ENCODE data around the gene CGREF1.
A peak's percentile ranks its signal among the peaks of the same experiment; 100 is the strongest.

CGREF1 gene

GRCh38 chr2:27097341-27097740, 21.6 kb downstream of the CGREF1 start:
- no peak for DNase-seq (ENCODE audit: insufficient read length, low spot score)
- TF ChIP-seq POLR2A (IDR thresholded peaks at IDR 0.05; ENCODE audit: low read depth, low read length) (no peak), POLR2AphosphoS5 (IDR thresholded peaks at IDR 0.05; ENCODE audit: low read depth, low read length) (no peak), POU2F2 (IDR thresholded peaks at IDR 0.05; ENCODE audit: low read depth, low read length) (no peak), PAX5 (IDR thresholded peaks at IDR 0.05; ENCODE audit: insufficient read depth, low read length, severe bottlenecking) (no peak), TAF1 (IDR thresholded peaks at IDR 0.05; ENCODE audit: low read depth, low read length) (no peak), SPI1 (IDR thresholded peaks at IDR 0.05; ENCODE audit: low read depth, low read length) (no peak)
- FAIRE-seq, result no peak

- DNase-seq (ENCODE audit: insufficient read length, low spot score) (no peak), FAIRE-seq (no peak)
- TF ChIP-seq PAX5 (IDR thresholded peaks at IDR 0.05; ENCODE audit: insufficient read depth, low read length, severe bottlenecking) (no peak), POLR2AphosphoS5 (IDR thresholded peaks at IDR 0.05; ENCODE audit: low read depth, low read length) (no peak), POLR2A (IDR thresholded peaks at IDR 0.05; ENCODE audit: low read depth, low read length) (no peak), SPI1 (IDR thresholded peaks at IDR 0.05; ENCODE audit: low read depth, low read length) (no peak), POU2F2 (IDR thresholded peaks at IDR 0.05; ENCODE audit: low read depth, low read length) (no peak), TAF1 (IDR thresholded peaks at IDR 0.05; ENCODE audit: low read depth, low read length) (no peak)
Observed at GRCh38 chr2:27096748-27097297, 22.1 kb downstream of the CGREF1 start.

DNA sequence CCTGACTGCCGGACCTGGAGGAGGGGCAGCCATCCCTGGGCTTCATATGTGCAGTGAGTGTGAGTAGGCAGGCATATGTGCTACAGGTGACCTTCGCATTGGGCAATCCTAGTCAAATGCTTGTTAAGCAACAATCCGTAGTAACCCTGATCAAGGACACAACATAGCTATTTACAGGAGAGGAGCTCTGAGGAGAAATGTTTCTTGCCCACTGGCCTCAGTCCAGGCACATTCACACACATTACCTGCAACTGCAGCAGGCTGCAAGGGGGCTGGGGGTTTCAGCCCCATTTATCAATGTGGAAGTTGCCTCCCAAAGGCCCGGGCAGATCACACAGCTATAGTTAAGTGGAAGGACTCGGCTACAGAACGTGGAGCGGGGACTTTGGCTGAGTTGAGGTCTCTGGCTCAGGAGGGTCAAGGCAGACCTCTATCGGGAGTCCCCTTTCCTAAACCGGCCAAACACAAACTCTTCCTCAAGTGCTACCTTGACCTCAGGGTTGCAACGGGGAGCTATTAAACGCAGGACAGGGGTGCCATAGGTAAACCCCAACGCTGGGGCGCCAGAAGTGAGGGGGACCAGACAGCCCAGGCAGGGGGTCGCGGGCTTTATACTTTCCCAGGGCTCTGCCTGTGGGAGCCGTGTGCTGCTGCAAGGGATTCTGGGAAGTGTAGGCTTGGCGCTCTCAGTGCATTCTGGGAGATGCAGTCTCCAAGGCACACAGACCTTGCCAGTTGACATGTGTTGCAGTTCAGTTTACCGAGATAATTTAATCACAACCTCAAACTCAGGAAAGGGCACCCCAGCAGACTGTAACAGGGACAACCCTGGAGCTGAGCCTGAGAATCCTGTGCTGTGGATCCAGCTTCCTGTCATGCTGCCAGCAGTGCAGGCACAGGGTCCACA, 22.9 kb downstream of the CGREF1 start:
- peak; percentile 75 for DNase-seq (ENCODE audit: insufficient read length, low spot score)
- FAIRE-seq, result peak; percentile 88

GRCh38 chr2:27095427-27095744, 23.5 kb downstream of the CGREF1 start:
- FAIRE-seq (no peak), DNase-seq (ENCODE audit: insufficient read length, low spot score) (no peak)
- no peak for TF ChIP-seq PAX5 (IDR thresholded peaks at IDR 0.05; ENCODE audit: insufficient read depth, low read length, severe bottlenecking)
- no peak for TF ChIP-seq TAF1 (IDR thresholded peaks at IDR 0.05; ENCODE audit: low read depth, low read length)
- TF ChIP-seq POU2F2 (IDR thresholded peaks at IDR 0.05; ENCODE audit: low read depth, low read length), result no peak
- TF ChIP-seq POLR2AphosphoS5 (IDR thresholded peaks at IDR 0.05; ENCODE audit: low read depth, low read length), result no peak
- TF ChIP-seq POLR2A (IDR thresholded peaks at IDR 0.05; ENCODE audit: low read depth, low read length), result no peak
- TF ChIP-seq SPI1 (IDR thresholded peaks at IDR 0.05; ENCODE audit: low read depth, low read length), result no peak

More for the DNA sequence above, 22.9 kb downstream of the CGREF1 start:
- TF ChIP-seq SPI1 (IDR thresholded peaks at IDR 0.05; ENCODE audit: low read depth, low read length), result 0 out of 2 replicates have a peak, but pooled peaks have one; percentile 4
- TF ChIP-seq POU2F2 (IDR thresholded peaks at IDR 0.05; ENCODE audit: low read depth, low read length), result no peak

GRCh38 chr2:27094353-27094984, 24.5 kb downstream of the CGREF1 start:
- DNase-seq (ENCODE audit: insufficient read length, low spot score) (no peak), FAIRE-seq (no peak)
- no peak for TF ChIP-seq POLR2A (IDR thresholded peaks at IDR 0.05; ENCODE audit: low read depth, low read length)
- no peak for TF ChIP-seq SPI1 (IDR thresholded peaks at IDR 0.05; ENCODE audit: low read depth, low read length)
- no peak for TF ChIP-seq PAX5 (IDR thresholded peaks at IDR 0.05; ENCODE audit: insufficient read depth, low read length, severe bottlenecking)
- no peak for TF ChIP-seq POU2F2 (IDR thresholded peaks at IDR 0.05; ENCODE audit: low read depth, low read length)
- no peak for TF ChIP-seq POLR2AphosphoS5 (IDR thresholded peaks at IDR 0.05; ENCODE audit: low read depth, low read length)
- TF ChIP-seq TAF1 (IDR thresholded peaks at IDR 0.05; ENCODE audit: low read depth, low read length), result no peak

DNA sequence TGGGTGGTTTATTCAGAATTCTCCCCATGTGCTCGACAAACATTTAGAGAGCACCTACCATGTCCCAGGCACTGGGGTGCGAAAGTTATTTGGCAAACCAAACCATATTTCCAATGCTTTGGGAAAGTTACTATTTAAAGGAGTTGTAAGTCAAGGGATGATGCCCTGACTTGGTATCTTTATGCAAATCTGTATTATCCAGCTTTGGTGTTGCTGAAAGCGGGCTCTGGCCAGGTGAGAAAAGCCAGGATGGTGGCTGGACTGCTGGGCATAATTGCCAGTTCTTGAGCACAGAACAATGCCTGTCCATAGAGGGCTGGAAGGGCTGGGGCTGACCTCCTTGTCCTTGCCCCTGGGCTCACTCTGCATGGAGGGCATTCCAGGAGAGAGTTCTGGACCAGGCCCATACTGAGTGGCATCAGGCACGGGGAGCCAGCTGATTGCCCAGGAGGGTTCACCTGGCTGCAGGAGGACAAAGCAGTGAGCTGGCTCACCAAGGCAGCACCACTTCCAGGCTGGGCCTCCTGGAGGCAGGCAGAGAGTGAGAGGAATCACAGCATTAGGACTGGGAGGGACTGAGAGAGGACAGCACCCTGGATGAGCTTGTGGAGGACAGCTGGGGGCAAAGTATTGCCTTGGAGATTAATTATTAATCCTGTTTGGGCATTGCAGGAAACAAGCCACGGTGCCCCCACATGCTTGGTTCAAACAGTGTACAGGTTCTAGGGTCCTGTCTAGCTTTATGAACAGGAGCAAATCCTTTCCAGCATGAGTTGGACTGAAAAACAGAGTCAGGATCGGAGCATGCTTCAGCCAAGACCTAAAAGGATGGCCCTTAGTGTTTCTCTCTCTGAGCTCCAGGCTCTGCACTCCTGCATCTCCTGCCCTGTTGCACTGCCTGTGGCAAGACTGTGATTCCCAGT, 25.2 kb downstream of the CGREF1 start:
- FAIRE-seq (no peak), DNase-seq (ENCODE audit: insufficient read length, low spot score) (no peak)
- TF ChIP-seq POLR2A (IDR thresholded peaks at IDR 0.05; ENCODE audit: low read depth, low read length) (no peak), POU2F2 (IDR thresholded peaks at IDR 0.05; ENCODE audit: low read depth, low read length) (no peak), PAX5 (IDR thresholded peaks at IDR 0.05; ENCODE audit: insufficient read depth, low read length, severe bottlenecking) (no peak), SPI1 (IDR thresholded peaks at IDR 0.05; ENCODE audit: low read depth, low read length) (no peak), TAF1 (IDR thresholded peaks at IDR 0.05; ENCODE audit: low read depth, low read length) (no peak), POLR2AphosphoS5 (IDR thresholded peaks at IDR 0.05; ENCODE audit: low read depth, low read length) (no peak)

DNA sequence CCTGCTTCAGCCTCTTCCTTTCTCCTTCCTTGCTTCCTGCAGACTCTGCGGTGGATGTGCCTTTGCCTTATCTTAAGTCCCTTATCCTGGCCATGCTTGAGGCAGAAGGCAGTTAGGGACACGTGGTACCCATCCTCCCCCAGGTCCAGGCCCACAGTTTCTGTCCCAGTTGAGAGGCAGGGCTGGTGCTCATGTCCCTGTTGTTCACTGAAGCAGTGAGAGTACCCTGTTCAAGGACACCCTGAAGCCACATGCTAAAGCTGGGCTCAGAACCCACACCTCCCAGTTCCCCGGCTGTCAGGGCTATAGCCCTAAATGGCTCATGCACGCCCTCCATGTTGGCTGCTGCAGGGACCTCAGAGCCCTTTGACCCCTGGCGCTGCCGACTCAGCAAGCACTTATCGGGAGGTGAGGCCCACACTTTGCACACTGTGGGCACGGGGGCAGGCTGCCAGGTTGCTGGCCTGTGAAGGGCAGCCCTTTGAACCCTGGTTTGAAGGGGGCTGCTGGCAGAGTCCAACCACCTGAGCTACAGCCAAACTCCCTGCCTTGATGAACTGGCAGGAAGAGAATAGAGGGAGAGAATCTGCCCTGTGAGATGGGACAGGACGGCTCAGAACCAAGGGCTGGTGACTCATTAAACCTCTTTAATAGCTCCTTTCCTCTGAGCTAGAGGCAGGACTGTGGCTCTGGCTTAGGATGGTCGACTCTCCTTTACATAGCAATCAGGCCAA, 26.1 kb downstream of the CGREF1 start:
- no peak for DNase-seq (ENCODE audit: insufficient read length, low spot score)
- TF ChIP-seq POLR2AphosphoS5 (IDR thresholded peaks at IDR 0.05; ENCODE audit: low read depth, low read length), result no peak
- no peak for TF ChIP-seq SPI1 (IDR thresholded peaks at IDR 0.05; ENCODE audit: low read depth, low read length)
- TF ChIP-seq TAF1 (IDR thresholded peaks at IDR 0.05; ENCODE audit: low read depth, low read length), result no peak
- TF ChIP-seq POLR2A (IDR thresholded peaks at IDR 0.05; ENCODE audit: low read depth, low read length), result no peak
- TF ChIP-seq PAX5 (IDR thresholded peaks at IDR 0.05; ENCODE audit: insufficient read depth, low read length, severe bottlenecking), result no peak
- TF ChIP-seq POU2F2 (IDR thresholded peaks at IDR 0.05; ENCODE audit: low read depth, low read length), result no peak
- no peak for FAIRE-seq

Data from GM12891 (cell line).